BE2C (cell line): ENCODE data around the gene AKR1C4.
"Not testable (repeated sequence)": the region's sequence is repeated elsewhere in the genome, so short reads cannot be mapped to it uniquely, and the experiment has no call there.

Experiments used
- DNase-seq: peaks from one replicate; pipeline ENCODE4 v3.0.0-alpha.2; 2020
- H3K27me3 ChIP-seq: fragments of 250-450 bp; sonication (Bioruptor Pico); 2 replicates; pipeline ENCODE4 v1.5.1; 2020; ENCODE audit warnings: mild to moderate bottlenecking
- H3K36me3 ChIP-seq: fragments of 250-450 bp; sonication (Bioruptor Pico); 2 replicates; pipeline ENCODE4 v1.5.1; 2020; ENCODE audit warnings: mild to moderate bottlenecking
- H3K4me1 ChIP-seq: fragments of 250-450 bp; sonication (Bioruptor Pico); 2 replicates; pipeline ENCODE4 v1.5.1; 2020
- H3K4me3 ChIP-seq: 2 replicates; pipeline ENCODE4 v1.5.1; 2011; ENCODE audit warnings: low read depth, low read length
- H3K9me3 ChIP-seq: fragments of 250-450 bp; sonication (Bioruptor Pico); 2 replicates; pipeline ENCODE4 v1.5.1; 2020
- CTCF ChIP-seq: IDR thresholded peaks from 2 replicates; pipeline ENCODE4 v1.5.1; 2012; ENCODE audit warnings: mild to moderate bottlenecking, low read depth, low read length

The AKR1C4 gene

GRCh38 chr10:5216801-5217200, 20.2 kb downstream of the AKR1C4 start:
- Histone ChIP-seq H3K4me3 (no peak overlapping the region), H3K4me1 (no peaks in the 10 kb centered on the region), H3K36me3 (no peaks in the 10 kb centered on the region), H3K9me3 (no peaks in the 10 kb centered on the region), H3K27me3 (no peaks in the 10 kb centered on the region)
- no peak for TF ChIP-seq CTCF
- DNase-seq, result no peak

- no peak for TF ChIP-seq CTCF
- no peak overlapping the region for H3K4me3 ChIP-seq
- no peaks in the 10 kb centered on the region for H3K36me3 ChIP-seq
- H3K27me3 ChIP-seq, result no peaks in the 10 kb centered on the region
- H3K9me3 ChIP-seq, result no peaks in the 10 kb centered on the region
- DNase-seq, result no peak
- no peaks in the 10 kb centered on the region for H3K4me1 ChIP-seq
Measured at GRCh38 chr10:5219262-5219661, 22.6 kb downstream of the AKR1C4 start.

- not testable (repeated sequence) for H3K36me3 ChIP-seq, H3K4me3 ChIP-seq, H3K4me1 ChIP-seq, H3K9me3 ChIP-seq, H3K27me3 ChIP-seq
- DNase-seq, result peak; percentile 5
Measured at GRCh38 chr10:5222942-5223341, 26.3 kb downstream of the AKR1C4 start.

- TF ChIP-seq CTCF, result no peak
- Histone ChIP-seq H3K9me3 (no peaks in the 10 kb centered on the region), H3K4me3 (no peak overlapping the region), H3K27me3 (no peaks in the 10 kb centered on the region), H3K4me1 (no peaks in the 10 kb centered on the region), H3K36me3 (no peaks in the 10 kb centered on the region)
- DNase-seq, result no peak
Measured at GRCh38 chr10:5229019-5229418, 32.4 kb downstream of the AKR1C4 start.

- Histone ChIP-seq H3K4me3 (no peak overlapping the region), H3K36me3 (no peaks in the 10 kb centered on the region), H3K9me3 (no peaks in the 10 kb centered on the region), H3K27me3 (no peaks in the 10 kb centered on the region), H3K4me1 (no peaks in the 10 kb centered on the region)
- TF ChIP-seq CTCF, result no peak
- no peak for DNase-seq
Measured at GRCh38 chr10:5233324-5233723, 36.7 kb downstream of the AKR1C4 start.

GRCh38 chr10:5234106-5234860, 37.6 kb downstream of the AKR1C4 start:
- Histone ChIP-seq H3K4me1 (no peaks in the 10 kb centered on the region), H3K4me3 (no peak overlapping the region), H3K36me3 (no peaks in the 10 kb centered on the region), H3K27me3 (no peaks in the 10 kb centered on the region), H3K9me3 (no peaks in the 10 kb centered on the region)
- no peak for DNase-seq
- TF ChIP-seq CTCF, result no peak

GRCh38 chr10:5237541-5237940, 40.9 kb downstream of the AKR1C4 start:
- H3K27me3 ChIP-seq, H3K9me3 ChIP-seq, H3K36me3 ChIP-seq, H3K4me1 ChIP-seq, H3K4me3 ChIP-seq, DNase-seq: not testable (repeated sequence)
